Measurements from ENCODE around the gene ACCS.

ACCS gene

DNA sequence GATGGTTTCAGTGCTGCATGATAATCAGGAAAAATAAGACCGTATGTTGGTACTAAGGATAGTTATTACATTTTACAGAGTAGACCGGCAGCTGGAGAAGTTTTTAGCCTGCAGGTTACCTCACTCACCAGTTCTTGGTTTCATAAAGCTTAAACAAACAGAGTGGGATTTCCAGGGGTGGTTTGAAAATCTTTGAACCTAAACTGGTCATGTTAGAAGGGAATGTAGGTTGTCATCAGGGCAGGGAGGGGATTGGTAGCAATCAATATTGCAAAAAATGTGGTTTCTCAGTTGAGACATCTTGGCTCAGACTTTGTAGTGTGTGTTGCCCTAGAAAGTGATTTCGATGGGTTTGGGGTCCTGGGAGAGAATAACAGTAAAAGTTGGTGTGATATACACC, 46.9 kb downstream of the ACCS start:
- Histone ChIP-seq H3F3A (ENCODE audit: control insufficient read depth, insufficient read depth) (no peaks in the 10 kb centered on the region), H3K36me3 (ENCODE audit: control insufficient read depth, low read length) (peaks cover 39% of the 10 kb centered on the region), H3K4me2 (ENCODE audit: low read length) (no peak overlapping the region), H3K27me3 (ENCODE audit: control insufficient read depth, low read length) (no peaks in the 10 kb centered on the region), H3K79me2 (ENCODE audit: control insufficient read depth, low read length) (no peaks in the 10 kb centered on the region), H3K27ac (ENCODE audit: low read depth, low read length) (no peak overlapping the region), H3K9me3 (ENCODE audit: control insufficient read depth, insufficient read depth, low read length) (no peaks in the 10 kb centered on the region), H3K4me1 (ENCODE audit: control insufficient read depth, low read length) (peaks cover 4% of the 10 kb centered on the region), H3K4me3 (ENCODE audit: low read length) (no peak overlapping the region), H4K20me1 (ENCODE audit: control insufficient read depth, insufficient read depth, low read depth, low read length) (no peaks in the 10 kb centered on the region), H3K9me2 (replicated peaks; ENCODE audit: control insufficient read depth, low read length) (no peaks in the 10 kb centered on the region)
- TF ChIP-seq EZH2phosphoT487 (IDR thresholded peaks at IDR 0.05; ENCODE audit: borderline replicate concordance, low read length) = no peak

- no peaks in the 10 kb centered on the region for H3K27me3 ChIP-seq (ENCODE audit: control insufficient read depth, low read length)
- H3K36me3 ChIP-seq (ENCODE audit: control insufficient read depth, low read length) = peaks cover 39% of the 10 kb centered on the region
- TF ChIP-seq, protein P1, sequence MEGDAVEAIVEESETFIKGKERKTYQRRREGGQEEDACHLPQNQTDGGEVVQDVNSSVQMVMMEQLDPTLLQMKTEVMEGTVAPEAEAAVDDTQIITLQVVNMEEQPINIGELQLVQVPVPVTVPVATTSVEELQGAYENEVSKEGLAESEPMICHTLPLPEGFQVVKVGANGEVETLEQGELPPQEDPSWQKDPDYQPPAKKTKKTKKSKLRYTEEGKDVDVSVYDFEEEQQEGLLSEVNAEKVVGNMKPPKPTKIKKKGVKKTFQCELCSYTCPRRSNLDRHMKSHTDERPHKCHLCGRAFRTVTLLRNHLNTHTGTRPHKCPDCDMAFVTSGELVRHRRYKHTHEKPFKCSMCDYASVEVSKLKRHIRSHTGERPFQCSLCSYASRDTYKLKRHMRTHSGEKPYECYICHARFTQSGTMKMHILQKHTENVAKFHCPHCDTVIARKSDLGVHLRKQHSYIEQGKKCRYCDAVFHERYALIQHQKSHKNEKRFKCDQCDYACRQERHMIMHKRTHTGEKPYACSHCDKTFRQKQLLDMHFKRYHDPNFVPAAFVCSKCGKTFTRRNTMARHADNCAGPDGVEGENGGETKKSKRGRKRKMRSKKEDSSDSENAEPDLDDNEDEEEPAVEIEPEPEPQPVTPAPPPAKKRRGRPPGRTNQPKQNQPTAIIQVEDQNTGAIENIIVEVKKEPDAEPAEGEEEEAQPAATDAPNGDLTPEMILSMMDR (IDR thresholded peaks at IDR 0.05; ENCODE audit: low read depth, low read length, poor library complexity, severe bottlenecking) = no peak
- no peak for TF ChIP-seq EZH2phosphoT487 (IDR thresholded peaks at IDR 0.05; ENCODE audit: borderline replicate concordance, low read length)
- H3K27ac ChIP-seq (ENCODE audit: low read depth, low read length) = no peak overlapping the region
- peaks cover 4% of the 10 kb centered on the region for H3K4me1 ChIP-seq (ENCODE audit: control insufficient read depth, low read length)
- no peak overlapping the region for H3K4me2 ChIP-seq (ENCODE audit: low read length)
- H4K20me1 ChIP-seq (ENCODE audit: control insufficient read depth, insufficient read depth, low read depth, low read length) = no peaks in the 10 kb centered on the region
- H3K9me3 ChIP-seq (ENCODE audit: control insufficient read depth, insufficient read depth, low read length) = no peaks in the 10 kb centered on the region
- no peaks in the 10 kb centered on the region for H3K79me2 ChIP-seq (ENCODE audit: control insufficient read depth, low read length)
- H3K9me2 ChIP-seq (replicated peaks; ENCODE audit: control insufficient read depth, low read length) = no peaks in the 10 kb centered on the region
- no peaks in the 10 kb centered on the region for H3F3A ChIP-seq (ENCODE audit: control insufficient read depth, insufficient read depth)
- no peak overlapping the region for H3K4me3 ChIP-seq (ENCODE audit: low read length)
These were observed 47.5 kb downstream of the ACCS start for GRCh38 chr11:44113572-44113971.

- Histone ChIP-seq H3K27ac (ENCODE audit: low read depth, low read length) (no peak overlapping the region), H3K4me1 (ENCODE audit: control insufficient read depth, low read length) (no peaks in the 10 kb centered on the region), H3K27me3 (ENCODE audit: control insufficient read depth, low read length) (no peaks in the 10 kb centered on the region), H3F3A (ENCODE audit: control insufficient read depth, insufficient read depth) (no peaks in the 10 kb centered on the region), H3K4me2 (ENCODE audit: low read length) (no peak overlapping the region), H3K79me2 (ENCODE audit: control insufficient read depth, low read length) (no peaks in the 10 kb centered on the region), H3K9me2 (replicated peaks; ENCODE audit: control insufficient read depth, low read length) (no peaks in the 10 kb centered on the region), H3K36me3 (ENCODE audit: control insufficient read depth, low read length) (peaks cover 34% of the 10 kb centered on the region), H4K20me1 (ENCODE audit: control insufficient read depth, insufficient read depth, low read depth, low read length) (no peaks in the 10 kb centered on the region), H3K9me3 (ENCODE audit: control insufficient read depth, insufficient read depth, low read length) (no peaks in the 10 kb centered on the region), H3K4me3 (ENCODE audit: low read length) (no peak overlapping the region)
- TF ChIP-seq, protein P1 (IDR thresholded peaks at IDR 0.05; ENCODE audit: low read depth, low read length, poor library complexity, severe bottlenecking) = no peak
These were observed 50.3 kb downstream of the ACCS start for GRCh38 chr11:44116234-44116830.

GRCh38 chr11:44120169-44120568, 54.1 kb downstream of the ACCS start:
- H3K27me3 ChIP-seq (ENCODE audit: control insufficient read depth, low read length) = no peaks in the 10 kb centered on the region
- no peaks in the 10 kb centered on the region for H3K4me1 ChIP-seq (ENCODE audit: control insufficient read depth, low read length)
- H3K79me2 ChIP-seq (ENCODE audit: control insufficient read depth, low read length) = no peaks in the 10 kb centered on the region
- H4K20me1 ChIP-seq (ENCODE audit: control insufficient read depth, insufficient read depth, low read depth, low read length) = no peaks in the 10 kb centered on the region
- H3K27ac ChIP-seq (ENCODE audit: low read depth, low read length) = no peak overlapping the region
- no peak for TF ChIP-seq EZH2phosphoT487 (IDR thresholded peaks at IDR 0.05; ENCODE audit: borderline replicate concordance, low read length)
- TF ChIP-seq, protein P1 (IDR thresholded peaks at IDR 0.05; ENCODE audit: low read depth, low read length, poor library complexity, severe bottlenecking) = no peak
- H3F3A ChIP-seq (ENCODE audit: control insufficient read depth, insufficient read depth) = no peaks in the 10 kb centered on the region
- H3K9me3 ChIP-seq (ENCODE audit: control insufficient read depth, insufficient read depth, low read length) = no peaks in the 10 kb centered on the region
- no peak overlapping the region for H3K4me2 ChIP-seq (ENCODE audit: low read length)
- peaks cover 23% of the 10 kb centered on the region for H3K36me3 ChIP-seq (ENCODE audit: control insufficient read depth, low read length)
- no peaks in the 10 kb centered on the region for H3K9me2 ChIP-seq (replicated peaks; ENCODE audit: control insufficient read depth, low read length)
- H3K4me3 ChIP-seq (ENCODE audit: low read length) = no peak overlapping the region
